SK-MEL-5 (cell line): ENCODE measurements around the gene EHMT1. TPM values are rescaled to one million over a fixed set of nuclear protein-coding genes. Genes with fewer than 3 reads are reported as not detected.
"Not testable (repeated sequence)": the region's sequence is repeated elsewhere in the genome, so short reads cannot be mapped to it uniquely, and the experiment has no call there.

ENCODE experiments used
- DNase-seq: peaks from one replicate; pipeline ENCODE4 v3.0.0-alpha.2; 2016; ENCODE audit warnings: low read depth, low spot score
- in situ Hi-C: cut with HindIII; loops from 2 replicates; pipeline ENCODE4 v1.10.0; 2016; ENCODE audit warnings: low sequenced_read_pairs, high pct_unique_total_duplicates, low pct_unique_long_range_greater_than_20kb
- total RNA-seq: library from RNA; depleted of rRNA; stranded (reverse); fragments of >200 nt; shearing (Covaris generic); gene quantifications from 2 replicates; pipeline ENCODE4 v1.2.3, GENCODE V29; 2014

Gene EHMT1
- total RNA-seq, 1 experiment from 2014 or later = 18.5 TPM

GRCh38 chr9:137807721-137808703, 189.2 kb downstream of the EHMT1 start:
- in situ Hi-C loops = no loop called here
- DNase-seq = no peak

- no peak for DNase-seq
- in situ Hi-C loops = no loop called here
Observed at GRCh38 chr9:137809040-137809576, 190.3 kb downstream of the EHMT1 start.

- in situ Hi-C loops, DNase-seq: not testable (repeated sequence)
Observed at GRCh38 chr9:137809726-137810450, 191.1 kb downstream of the EHMT1 start.

- DNase-seq = no peak
- in situ Hi-C loops = no loop called here
Observed at GRCh38 chr9:137811283-137811870, 192.6 kb downstream of the EHMT1 start.

- in situ Hi-C loops = no loop called here
- no peak for DNase-seq
Observed at GRCh38 chr9:137812356-137813023, 193.7 kb downstream of the EHMT1 start.

- DNase-seq = no peak
- in situ Hi-C loops = no loop called here
Observed at GRCh38 chr9:137813167-137813566, 194.4 kb downstream of the EHMT1 start.

- no peak for DNase-seq
- in situ Hi-C loops = no loop called here
Observed at GRCh38 chr9:137813651-137814415, 195.0 kb downstream of the EHMT1 start.

GRCh38 chr9:137814436-137814835, 195.6 kb downstream of the EHMT1 start:
- no peak for DNase-seq
- in situ Hi-C loops = no loop called here

- DNase-seq = no peak
- in situ Hi-C loops = no loop called here
Observed at GRCh38 chr9:137814841-137815240, 196.0 kb downstream of the EHMT1 start.

- in situ Hi-C loops = no loop called here
Observed at GRCh38 chr9:137815256-137816255, 196.8 kb downstream of the EHMT1 start.

GRCh38 chr9:137816531-137817235, 197.9 kb downstream of the EHMT1 start:
- in situ Hi-C loops = no loop called here
- no peak for DNase-seq

More at GRCh38 chr9:137815256-137816255, 196.8 kb downstream of the EHMT1 start:
- DNase-seq = no peak

GRCh38 chr9:137817236-137818200, 198.7 kb downstream of the EHMT1 start:
- DNase-seq = no peak
- in situ Hi-C loops = no loop called here

- in situ Hi-C loops = no loop called here
- no peak for DNase-seq
Observed at GRCh38 chr9:137818286-137818685, 199.5 kb downstream of the EHMT1 start.

GRCh38 chr9:137820161-137820855, 201.5 kb downstream of the EHMT1 start:
- no peak for DNase-seq
- in situ Hi-C loops = no loop called here
